GDM1 (cell line): ENCODE data around the gene KIRREL3.
"Not testable (repeated sequence)": the region's sequence is repeated elsewhere in the genome, so short reads cannot be mapped to it uniquely, and the experiment has no call there.

Source experiments
- DNase-seq: peaks from one replicate; lab custom pipeline; 2025; lab: John Stamatoyannopoulos, UW

KIRREL3 gene

GRCh38 chr11:126952533-126952932 lies 48.0 kb downstream of the KIRREL3 start:
- DNase-seq: not testable (repeated sequence)

DNA sequence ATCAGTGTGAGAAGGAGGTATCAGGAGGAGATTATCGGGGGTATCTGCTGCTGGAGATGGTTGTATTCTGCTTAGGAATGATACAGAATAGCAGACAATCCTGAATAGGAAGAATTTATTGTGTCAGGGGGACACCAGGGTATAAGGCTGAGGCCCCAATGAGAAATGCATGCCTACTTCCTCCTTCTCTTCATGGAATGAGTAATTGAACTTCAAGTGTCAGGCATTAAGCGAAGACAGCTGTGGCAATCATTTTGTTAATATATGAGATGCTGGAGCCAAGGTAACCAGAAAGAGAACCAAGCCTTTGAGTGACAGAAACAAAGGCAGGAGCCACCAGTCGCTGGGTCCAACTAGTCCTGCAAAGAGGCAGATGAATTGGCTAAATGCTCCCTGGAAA lies 49.1 kb downstream of the KIRREL3 start:
- DNase-seq: no peak

DNA sequence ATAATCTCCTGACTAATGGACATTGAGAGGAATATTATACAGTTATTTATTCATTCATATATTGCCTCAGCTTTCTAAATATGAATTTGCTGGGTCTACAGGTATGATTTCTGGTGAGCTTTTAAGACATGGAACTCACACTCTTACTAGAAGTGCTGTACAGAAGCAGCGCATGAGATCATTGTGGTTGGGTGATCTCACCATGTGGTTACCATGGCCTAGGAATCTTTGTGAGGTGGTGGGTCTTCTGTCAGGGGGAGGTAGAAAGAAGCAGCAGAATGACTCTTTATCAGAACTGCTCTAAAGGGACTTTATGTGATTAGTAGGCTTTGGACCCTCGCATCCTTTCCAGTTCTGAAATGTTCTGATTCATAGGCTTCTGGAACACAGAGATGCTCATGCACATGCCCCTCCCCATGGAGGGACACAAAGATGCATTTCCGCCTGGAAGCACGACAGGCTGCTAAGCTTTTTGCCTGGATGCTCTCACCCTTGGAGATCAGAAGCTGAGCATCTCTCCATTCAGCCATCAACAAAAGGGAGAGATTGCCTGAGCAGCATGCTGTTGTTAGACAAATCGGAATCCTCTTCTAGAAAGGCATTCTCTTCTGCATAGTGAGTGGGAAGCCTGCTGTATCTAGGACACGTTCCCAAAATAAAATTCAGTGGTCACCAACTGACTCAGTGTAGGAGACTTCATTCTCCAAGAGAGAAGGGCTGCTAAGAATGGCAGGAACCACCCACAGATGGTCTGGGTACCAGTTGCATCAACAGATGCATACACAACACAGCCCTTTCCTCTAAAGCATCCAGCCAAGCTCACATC lies 51.3 kb downstream of the KIRREL3 start:
- no peak for DNase-seq

DNA sequence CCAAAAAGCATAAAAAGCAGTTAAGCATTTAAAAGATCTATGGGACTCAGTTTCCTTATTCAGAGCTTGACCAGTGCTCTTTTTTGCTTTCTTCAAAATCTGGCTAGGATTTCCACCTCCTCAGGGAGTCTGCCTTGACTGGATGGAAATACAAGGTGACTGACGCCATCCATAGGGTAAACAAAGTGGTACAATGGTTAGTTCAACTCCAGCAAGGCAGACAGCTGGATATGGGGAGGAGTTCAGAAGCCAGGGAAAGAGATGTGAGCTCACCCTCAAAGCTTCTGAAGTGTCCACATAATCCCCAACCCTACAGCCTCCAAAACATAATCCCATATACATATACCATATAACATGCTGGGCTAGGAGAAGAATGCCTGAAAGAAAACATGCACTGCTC lies 52.0 kb downstream of the KIRREL3 start:
- DNase-seq: no peak

DNA sequence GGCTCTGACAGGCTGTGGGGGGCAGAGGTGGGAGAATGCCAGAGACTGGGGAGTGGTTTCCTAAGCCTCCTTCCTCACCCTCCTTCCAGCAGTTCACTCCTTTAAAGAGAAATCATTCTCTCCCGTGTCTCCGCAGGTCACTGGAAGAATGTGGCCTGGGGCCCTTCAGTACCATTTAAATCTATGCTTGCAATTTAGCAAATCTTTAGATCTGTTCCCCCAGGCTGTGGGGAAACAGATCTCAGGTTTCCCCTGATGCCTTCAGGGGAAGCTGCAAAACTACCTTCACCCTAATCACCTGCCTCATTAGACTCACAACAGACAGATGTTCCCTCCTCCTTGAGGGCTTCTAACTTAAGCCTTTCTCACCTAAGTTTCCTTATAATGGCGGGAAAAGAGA lies 55.3 kb downstream of the KIRREL3 start:
- DNase-seq: no peak

DNA sequence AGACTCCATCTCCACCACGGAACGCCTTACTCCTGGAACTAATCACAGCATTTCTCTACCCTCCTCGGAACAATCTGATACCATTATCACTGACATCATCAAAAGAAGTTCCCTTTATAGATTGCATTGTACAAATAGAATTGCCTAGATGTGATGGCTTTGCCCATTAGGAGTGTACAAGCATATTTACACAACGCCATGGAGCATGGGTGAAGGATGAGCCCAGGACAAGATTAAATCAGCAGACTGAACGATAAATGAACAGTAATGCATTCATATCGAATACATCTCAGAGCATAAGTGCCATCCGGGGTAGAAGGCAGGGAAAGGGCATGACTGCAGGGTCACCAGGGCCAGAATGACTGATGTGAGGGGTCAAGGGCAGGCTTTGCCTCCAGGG lies 57.3 kb downstream of the KIRREL3 start:
- DNase-seq: no peak

DNA sequence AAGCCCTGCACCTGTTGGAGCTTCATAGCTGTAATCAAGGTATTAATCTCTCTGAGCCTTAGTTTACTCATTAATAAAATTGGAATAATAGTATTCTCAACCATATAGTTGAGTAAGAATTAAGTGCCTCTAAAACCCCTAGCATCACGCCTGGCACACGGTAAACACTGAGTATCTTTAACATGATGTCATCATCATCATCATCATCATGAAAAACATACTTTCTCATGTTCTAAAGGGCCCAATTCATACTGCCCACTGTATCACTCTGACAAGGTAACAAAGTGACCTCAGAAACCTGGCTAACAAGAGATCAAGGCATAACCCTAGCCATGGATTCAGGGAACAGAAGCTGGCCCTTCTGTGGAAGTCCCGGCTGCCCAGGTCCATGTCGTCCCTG lies 58.4 kb downstream of the KIRREL3 start:
- no peak for DNase-seq

- no peak for DNase-seq
Observed at GRCh38 chr11:126939552-126939951, 61.0 kb downstream of the KIRREL3 start.

GRCh38 chr11:126938718-126939117 lies 61.9 kb downstream of the KIRREL3 start:
- DNase-seq: no peak

DNA sequence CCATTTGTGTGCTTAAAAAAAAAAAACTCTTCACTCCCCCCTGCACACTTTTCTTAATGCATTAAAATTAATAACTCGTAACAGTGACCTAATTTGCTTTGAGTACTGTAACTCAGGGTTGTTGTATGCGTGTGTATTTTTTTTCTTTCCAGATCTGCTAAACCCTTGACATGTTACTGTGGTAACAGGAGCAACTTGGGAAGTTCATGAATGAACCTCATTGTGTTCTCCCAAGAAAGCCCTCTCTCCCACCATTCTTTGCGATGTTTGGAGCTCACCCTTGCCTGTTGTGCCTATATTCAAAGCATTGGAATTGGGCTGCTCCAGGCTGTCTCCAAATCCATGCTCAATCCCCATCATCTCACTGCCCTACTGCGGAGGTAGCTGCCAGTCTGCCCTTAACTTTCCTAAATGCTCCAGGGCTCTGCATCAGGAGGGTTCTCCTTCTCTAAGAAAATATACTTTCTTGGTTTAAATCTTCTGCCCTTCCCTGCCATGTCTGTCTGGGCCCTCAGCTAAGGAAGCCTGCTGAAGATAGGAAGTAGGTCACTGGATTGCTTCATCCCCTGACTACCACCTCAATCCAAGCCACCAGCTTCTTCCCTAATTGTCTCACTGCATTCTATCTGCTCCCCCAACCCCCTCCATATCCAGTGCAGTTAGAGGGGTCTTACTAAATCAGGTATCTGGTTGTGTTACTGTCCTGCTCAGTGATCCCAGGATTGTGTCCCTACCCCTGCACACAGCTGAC lies 70.3 kb downstream of the KIRREL3 start:
- DNase-seq: no peak

GRCh38 chr11:126929179-126930061 lies 71.2 kb downstream of the KIRREL3 start:
- no peak for DNase-seq

GRCh38 chr11:126927623-126928022 lies 72.9 kb downstream of the KIRREL3 start:
- no peak for DNase-seq

GRCh38 chr11:126926376-126926791 lies 74.2 kb downstream of the KIRREL3 start:
- DNase-seq: no peak

GRCh38 chr11:126925321-126926093 lies 75.1 kb downstream of the KIRREL3 start:
- no peak for DNase-seq

GRCh38 chr11:126924376-126925040 lies 76.1 kb downstream of the KIRREL3 start:
- DNase-seq: no peak

DNA sequence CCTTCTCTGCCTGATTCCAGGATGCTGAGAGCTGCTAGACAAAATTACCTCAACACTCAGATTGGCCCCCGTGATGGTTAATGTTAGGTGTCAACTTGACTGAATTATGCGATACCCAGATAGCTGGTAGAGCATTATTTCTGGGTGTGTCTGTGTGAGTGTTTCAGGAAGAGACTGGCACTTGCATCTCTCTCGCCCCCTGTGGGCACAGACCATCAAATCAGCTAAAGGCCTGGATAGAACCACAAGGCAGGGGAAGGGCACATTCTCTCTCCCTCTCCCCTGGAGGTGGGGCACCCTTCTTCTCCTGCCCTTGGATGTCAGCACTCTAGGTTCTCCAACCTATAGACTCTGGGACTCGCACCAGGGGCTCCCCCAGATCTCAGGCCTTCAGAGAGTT lies 79.7 kb downstream of the KIRREL3 start:
- DNase-seq: no peak

- no peak for DNase-seq
Observed at GRCh38 chr11:126919147-126919823, 81.3 kb downstream of the KIRREL3 start.

DNA sequence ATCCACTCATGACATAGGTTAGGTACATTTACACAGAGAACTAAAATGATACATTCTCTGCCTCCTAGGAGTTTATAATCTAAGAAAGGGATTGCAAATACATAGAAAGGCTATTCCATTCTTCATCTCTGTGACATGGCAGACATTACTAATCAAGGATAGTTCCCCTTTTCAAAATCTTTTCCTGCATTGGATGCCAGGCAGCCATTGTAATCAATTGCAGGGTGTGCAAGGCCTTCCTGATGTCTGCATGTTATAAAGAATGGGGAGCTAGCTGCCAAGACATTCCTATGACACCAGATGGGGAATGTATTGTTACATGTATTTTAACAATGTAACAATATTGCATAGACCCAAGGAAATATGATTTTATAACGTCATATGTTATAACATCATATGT lies 82.0 kb downstream of the KIRREL3 start:
- DNase-seq: no peak

DNA sequence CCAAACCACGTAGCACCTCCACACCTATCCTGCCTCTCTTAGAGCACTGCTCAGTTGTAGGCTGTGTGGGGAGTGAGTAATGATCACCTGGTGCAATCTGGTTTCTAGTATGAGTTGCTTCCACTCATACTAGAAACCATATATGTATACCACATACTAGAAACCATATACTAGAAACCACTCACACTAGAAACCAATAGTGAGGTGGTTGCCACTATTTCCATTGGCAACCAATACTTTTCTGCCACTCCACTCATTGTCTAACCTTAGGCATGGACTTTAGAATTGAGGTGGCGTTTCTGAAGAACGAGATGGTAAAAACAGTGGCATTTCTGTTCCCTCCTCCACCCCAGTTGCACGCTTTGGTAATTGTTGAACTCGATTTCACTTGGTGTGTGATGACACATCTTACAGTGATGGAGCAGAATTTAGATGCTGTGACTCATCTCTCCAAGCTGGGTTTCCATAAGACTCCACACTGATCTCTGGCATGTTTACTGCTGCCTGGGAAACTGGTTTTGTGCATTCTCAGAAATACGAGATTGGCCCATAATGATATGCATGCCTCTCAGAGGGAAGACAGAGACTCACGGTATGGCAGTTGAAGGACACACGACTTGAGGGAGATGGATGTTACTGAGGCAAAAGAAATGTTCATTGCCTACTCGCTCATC lies 82.9 kb downstream of the KIRREL3 start:
- no peak for DNase-seq

DNA sequence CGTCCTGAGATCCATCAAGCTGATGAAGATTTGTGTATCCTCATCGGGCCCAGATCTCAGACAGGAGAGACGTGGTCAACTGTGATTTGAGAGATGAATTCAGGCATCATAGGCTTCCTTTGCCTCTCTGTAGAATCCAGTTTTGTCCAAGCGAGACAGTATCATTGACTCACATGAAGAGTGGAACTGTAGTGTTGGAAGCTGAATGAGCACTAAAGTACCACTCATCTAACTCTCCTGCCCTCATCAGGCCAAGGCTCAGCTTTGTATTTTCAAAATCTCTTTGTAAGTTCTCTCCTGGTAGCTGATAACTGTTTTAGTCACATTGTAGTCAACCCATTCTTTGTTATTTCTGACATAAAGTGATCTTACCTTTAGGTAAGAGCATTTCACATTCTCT lies 85.1 kb downstream of the KIRREL3 start:
- no peak for DNase-seq
